Islet of Langerhans (tissue), 1 donor: ENCODE data around the gene PDE11A.
A peak's percentile ranks its signal among the peaks of the same experiment; 100 is the strongest.

Source experiments
- FAIRE-seq: peaks from one replicate; lab custom pipeline; 2011; peaks lifted over from hg19 to GRCh38; lab: Jason Lieb, UNC

PDE11A gene

DNA sequence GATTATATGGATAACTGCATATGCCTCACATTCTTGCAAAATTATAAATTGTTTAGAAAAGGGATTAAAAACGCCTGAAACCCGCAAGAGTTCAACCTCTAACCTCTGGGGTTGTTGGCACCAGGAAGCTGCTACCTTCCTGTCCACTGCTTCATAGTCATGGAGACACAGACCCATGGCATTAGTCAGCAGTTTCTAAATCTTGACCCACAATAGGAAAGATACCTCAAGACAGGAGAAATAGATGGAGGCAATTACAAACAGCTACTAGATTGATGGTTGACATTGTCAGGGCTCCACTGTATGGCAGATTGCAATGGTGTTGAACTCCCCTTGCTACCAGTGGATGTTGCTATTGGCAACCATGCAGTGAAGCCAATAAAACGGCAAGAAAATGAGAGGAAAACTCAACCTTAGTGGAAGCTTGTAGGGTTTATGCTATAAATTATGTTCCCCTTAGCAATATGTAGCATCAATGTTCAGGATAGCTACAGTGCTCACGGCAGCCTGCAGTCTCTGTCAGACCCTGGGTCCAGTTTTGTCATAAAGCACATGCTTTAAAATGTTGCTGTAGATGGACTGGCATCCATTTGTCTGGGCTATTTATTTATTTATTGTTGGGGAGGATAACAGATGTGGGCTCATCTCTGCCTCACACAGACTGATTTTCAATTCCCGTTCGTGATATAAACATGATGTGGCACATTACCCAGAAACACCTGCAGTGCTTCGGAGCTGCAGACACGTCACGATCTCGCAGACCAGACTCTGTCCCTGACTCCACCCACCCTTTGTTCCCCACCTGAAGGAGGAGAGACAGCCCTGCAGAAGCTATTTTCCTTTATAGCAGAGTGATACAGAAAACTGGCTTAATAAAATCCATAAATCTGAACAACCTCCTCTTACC lies 446.6 kb downstream of the PDE11A start:
- no peak for FAIRE-seq

DNA sequence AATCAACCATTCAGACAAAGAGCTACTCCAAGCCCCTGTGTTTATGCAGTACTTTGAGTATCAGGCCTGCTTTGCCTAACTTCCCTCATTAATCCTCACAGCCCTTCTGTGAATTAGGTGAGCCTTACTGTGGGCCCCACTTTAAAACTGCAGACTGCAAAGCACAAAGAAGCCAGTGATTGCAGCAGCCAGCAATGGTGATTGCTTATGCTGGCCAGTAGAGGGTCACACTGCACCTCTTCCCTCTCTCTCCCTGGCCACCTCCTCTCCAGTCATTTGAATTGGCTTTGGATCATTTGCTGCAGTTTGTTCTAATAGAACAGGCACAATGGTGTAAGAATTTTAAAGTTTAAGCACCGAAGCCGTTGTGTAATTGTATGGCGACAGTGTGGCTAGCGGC lies 450.1 kb downstream of the PDE11A start:
- FAIRE-seq: no peak

DNA sequence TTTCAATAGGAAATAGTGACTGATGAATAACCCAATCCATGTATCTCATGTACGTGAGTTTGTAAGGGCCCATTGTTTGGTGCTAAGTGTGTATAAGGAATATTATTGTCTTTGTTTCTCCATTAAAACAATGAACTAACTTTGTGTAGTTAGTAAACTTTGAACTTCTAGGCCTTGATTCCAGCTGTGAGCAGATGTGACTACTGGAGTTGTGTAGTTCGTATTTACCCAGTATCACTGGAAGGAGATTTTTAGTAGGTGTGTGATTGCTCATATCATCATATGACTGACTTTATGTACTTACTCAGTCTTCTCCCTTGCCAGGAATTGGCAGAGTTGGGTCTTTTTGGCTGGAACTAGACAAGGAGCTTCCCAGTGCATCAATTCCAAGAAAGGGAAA lies 452.6 kb downstream of the PDE11A start:
- no peak for FAIRE-seq

DNA sequence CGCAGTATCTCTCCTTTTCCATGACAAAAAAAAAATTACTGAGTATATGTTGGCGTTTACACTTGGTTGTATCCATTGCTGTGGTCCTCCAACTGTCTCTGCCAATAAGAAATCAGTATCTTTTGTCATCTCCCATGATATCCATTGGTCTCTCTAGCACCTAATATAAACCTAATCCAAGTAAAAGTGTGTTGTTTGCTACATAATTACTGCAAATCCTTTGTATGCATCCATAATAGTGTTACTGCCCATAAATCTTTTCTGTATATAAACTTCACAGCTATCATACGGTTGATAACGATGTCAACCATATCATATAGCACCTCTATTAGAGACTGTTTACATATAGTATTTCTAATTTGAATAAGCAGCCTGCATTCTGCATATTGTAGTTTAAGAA lies 453.1 kb downstream of the PDE11A start:
- FAIRE-seq: no peak

DNA sequence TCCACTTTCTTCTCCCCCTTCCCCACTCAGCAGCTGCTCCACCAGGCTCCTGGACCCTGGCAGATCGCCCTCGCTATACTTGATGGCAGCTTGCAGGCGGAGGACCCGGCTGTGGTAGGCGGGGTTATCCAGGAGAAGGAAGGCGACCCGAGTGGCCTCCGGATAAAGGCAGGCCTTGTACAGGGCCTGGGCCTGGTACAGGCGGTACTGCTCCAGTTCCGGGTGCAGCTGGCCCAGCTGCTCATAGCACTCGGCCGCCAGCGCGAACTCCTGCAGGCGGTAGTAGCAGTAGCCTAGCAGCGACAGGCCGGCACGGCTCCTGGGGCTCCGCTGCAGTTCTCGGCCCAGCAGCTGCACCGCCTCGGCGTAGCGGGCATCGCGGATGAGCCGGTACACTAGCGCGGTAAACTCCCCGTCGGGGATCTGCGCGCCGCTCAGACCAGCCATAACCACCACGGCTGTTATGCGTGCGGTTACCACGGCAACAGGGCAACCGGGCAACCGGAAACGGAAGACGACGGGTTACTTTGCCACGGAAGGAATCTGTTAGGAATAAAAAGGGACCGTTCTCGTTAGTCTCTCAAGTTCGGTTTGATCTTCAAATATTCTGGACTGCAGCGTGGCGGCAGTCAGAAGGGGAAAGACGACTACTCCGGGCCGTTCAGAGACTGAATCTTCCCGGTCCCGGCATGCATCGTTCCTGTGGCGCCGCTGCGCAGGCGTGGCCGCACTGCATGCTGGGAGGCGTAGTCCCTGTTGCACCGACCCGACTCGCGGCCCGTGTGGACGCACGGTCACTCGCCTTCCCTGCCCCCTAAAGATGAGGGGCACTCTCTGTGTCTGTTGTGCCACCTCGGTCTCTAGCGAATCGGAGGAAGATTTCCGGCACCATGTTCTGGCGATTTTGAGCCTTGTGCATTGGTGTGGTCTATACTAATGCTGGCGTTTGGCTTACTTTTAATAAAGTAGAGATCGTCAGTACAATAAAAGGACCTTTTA lies 454.0 kb downstream of the PDE11A start:
- FAIRE-seq: peak; percentile 75

DNA sequence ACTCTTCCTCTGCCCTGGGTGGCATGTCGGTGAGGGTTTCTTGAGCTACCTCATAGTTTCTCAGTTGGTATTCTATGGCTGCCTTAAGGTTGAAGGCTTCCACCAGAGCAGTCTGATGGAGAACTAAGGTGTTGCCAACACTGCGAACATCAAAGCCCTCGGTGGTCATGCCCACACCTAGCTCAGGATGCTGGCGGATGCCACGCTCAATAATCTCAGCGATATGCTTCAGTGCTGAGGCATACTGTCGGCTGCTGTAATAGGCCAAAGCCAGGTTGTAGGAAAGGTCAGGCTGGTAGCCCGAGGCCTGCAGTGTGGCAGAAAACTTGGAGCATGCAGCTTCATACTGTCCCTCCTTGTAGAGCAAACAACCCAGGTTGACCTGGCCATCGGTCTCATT lies 454.7 kb downstream of the PDE11A start:
- FAIRE-seq: no peak

DNA sequence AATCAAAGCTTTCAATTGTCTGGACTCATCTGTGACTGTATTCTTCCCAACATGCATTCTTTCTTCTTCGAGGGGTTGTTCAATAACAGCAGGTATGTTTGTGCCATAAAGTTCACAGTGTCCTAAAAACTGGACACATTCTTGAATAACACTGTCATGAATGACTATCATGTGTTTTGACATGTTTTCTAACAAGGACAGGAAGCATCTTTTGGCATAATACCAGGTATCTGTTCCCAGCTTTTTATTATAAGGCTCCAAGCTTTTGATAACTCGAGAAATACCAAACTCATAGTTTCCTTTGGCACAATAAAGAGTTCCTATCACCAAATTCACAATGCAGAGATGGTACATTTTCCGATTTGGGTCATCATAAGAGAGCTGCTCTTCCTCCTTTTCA lies 455.8 kb downstream of the PDE11A start:
- no peak for FAIRE-seq

DNA sequence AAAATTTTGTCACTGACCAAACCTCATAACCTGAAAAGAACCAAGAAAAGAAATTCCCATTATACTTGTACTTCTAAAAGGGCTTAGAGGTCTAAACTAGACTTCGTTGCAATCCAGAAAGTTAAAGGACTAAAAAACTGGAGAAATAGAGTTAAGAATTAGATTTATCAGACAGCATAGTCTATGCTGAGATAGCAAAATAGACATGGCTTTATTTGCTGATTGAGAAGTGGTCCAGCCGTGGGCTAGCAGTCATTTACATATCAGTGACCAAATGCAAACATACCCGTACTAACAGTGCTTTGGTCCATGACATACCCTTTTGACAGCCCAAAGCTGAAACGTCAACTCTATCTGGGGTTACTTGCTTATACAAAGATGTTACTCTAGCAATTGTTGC lies 456.5 kb downstream of the PDE11A start:
- no peak for FAIRE-seq

DNA sequence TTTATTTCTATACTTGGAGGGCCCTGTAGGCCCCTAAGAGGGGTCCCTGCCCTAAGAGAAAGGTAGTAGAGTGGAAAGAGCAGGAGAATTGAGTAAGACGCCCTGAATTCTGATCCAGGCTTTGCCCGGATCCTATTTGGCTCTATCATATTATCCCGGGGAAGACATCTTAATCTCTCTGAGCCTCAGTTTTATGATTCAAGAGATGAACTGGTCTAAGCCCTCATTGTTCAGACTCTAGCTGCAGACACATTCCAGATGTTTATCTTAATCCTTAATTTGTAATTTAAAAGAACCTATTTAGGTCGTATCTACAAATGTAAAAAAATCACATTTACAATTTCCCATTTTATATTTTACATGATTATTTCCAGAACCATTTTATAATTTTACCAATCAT lies 459.9 kb downstream of the PDE11A start:
- no peak for FAIRE-seq

DNA sequence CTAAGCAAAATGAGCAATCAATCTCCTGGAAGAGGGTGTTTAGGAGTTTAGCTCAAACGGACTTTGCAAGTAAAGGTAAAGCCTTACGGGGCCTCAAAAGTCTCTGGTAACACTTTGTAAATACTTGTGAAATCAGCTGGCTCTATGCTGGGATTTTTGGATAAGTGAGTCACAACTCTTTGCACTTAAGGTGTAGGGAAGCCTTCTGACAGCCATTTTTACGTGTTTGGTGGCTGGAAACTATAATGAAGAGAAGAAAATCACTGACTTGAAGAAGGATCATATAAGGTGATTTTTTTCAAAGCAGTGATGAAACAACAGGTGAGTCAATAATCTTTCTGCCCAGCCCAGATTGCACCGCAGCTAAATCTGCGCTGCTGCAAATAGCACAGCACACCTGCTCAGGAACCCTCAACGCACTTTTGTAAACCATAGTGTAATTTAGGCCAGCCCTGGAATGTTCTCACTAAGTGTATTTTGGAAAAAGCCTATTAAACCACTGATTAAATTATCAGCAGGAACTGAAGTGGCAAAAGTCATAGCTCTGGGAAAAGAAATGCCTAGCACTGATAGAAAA lies 461.2 kb downstream of the PDE11A start:
- no peak for FAIRE-seq

DNA sequence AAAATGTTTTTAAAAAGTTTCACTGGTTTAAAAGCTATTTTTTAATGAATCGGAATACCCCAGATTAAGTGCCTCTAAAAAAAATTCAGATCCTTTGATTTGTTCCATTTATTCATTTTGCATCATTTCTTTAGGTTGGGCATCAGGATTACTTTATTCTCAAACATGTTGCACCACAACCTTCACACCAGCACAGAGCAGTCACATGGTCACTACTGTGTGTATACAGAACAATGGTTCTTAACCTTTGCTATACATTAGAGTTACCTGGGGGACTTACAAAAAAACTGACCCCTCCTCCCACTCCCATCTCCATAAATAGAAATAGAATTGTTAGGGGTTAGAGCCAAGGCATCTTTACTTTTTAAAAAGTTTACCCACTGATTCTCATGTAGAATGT lies 461.8 kb downstream of the PDE11A start:
- no peak for FAIRE-seq

DNA sequence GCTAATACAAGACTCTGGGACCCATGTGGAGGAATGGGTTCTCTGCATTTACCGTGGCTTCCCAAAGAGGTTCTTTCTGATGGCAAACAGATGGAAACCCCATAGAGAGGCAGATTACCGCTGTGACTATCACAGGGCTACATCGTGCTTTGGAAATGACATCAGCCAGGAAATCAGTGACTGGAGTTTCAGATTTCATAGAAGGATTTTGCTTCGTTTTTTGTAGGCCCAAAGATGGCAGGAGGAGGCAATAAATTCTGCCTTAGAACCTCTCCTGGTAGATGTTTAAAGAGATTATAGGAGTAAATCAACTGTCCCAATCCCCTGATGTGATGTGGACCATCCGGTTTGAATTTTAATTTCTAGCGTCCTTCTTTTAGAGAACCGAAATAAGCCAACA lies 465.9 kb downstream of the PDE11A start:
- FAIRE-seq: no peak

DNA sequence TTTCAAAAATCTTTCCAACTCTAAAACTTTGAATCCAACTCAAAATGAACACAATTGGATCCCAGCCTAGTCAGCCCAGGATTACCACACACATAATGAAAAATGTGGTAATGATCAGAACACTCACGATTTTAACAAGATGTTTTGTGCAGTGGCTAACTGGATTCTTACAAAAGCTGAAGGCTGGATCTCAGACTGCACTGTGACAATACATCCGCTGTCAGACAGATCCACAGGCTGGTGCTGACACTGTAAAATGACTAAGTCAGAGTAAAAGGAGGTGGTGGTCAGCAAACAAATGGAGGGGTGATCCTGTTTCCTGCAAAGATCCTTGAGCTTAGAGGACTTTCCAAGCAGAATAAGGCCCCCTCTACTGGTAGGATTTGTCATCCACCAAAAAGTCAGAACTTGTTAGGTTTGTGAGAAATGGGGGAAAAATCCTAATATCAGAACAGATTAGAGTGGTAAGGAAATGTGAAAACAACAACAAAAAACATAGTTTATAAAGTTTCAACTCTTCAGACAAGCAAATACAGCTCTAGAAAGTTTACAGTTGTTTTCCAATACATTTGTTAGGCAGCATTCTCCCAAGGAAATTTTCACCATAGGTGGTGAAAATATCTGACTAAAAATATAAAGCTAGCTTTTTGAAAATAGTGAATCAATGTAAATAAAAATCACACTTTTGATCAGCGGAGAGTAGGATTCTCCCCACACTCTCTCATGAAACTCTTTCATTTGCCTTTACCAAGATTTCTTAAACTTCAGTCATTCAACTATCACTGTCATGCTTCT lies 468.1 kb downstream of the PDE11A start:
- peak; percentile 95 for FAIRE-seq

DNA sequence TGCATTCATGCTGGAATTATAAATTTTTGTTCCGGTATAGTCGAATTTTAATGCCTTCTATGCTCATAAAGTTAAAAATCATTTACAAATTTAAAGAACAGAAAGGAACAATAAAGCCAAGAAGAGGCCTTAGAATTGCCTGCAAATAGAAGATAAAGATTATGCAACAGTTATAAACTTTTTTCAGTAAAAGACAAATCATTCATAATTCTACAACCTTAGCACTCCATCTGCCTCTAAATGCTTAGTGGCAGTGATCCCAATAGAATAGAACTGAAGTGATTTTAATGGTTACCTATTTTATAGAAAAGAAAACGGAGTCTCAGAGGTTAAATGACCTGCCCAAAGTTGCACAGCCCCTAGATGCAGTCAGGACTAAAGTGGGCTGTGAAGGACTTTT lies 468.8 kb downstream of the PDE11A start:
- no peak for FAIRE-seq

DNA sequence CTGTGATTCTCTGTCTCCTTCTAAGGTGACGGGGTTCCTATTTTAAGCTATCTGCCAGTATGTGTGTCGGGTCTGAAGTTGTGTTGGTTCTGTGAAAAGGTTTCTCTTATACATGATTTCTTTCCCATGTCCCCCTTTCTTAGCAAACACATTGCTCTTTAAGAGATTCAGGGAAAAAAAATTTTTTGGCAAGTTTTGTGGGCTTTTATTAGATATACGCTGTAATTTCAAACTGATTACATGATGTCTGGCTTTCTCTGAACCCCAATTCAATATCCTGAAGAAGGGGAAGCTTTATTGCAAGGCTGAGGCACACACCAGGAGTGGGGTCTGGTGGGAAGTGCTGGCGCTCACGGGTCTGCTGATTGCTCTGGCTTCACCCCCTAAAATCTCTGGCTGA lies 469.4 kb downstream of the PDE11A start:
- FAIRE-seq: no peak

DNA sequence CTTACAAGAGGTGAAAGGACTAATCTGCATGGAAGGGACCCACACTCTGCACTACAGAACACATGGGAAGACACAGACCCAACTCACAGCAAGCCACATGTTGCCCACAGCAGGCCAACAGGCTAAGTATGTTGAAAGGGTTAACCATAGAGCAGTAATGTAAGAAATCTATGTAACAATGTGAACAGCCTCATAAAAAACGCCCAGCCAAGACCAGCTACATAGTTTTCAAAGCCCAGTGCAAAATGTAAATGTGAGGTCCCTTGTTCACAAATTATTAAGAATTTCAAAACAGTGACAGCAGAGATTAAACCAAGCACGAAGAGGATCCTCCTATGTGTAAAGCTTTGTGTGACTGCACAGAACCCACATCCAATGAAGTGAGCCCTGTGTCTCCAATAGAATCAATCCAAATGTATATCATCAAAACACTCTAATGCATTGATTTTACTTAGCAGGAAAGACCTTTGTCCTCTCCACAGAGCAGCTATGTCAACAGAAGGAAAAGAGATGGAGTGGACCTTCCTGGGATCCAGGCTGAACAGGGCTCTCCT lies 469.9 kb downstream of the PDE11A start:
- no peak for FAIRE-seq

DNA sequence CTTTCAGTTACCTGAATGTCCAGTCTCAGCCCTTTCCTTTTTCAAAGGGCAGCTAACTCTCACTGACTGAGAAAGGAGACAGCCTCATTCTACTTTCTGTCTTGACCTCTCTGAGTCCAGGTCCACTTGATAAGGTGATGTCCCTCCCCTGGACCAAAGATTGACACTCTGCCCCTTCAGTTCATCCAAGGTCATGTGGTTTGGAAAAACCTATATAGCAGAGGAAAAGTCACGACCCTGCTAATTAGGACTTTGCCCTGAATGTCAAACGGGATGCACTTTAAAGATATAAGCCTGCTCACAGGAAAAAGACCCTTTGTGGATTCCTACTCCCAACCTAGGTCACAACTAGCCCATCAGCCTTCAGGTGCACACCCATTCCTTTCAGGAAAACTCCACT lies 471.7 kb downstream of the PDE11A start:
- FAIRE-seq: no peak

DNA sequence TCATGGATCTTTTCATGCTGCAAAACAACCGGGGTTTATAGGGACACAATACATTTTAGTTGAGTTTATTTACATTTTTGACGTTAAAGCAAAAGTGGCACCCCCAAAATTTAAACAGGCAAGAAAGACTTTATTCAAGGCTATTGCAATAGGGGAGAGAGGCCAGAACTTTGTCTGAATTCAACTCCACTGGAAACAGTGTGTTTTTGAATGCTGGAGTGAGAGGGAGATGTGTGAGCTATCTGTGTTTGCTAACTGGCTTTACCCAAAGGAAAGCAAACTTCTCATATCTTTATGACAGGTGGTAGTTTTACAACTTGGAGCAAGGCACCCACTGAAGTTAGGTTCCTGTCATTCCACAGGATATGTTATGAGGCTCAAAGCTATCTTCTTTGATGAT lies 472.6 kb downstream of the PDE11A start:
- no peak for FAIRE-seq

DNA sequence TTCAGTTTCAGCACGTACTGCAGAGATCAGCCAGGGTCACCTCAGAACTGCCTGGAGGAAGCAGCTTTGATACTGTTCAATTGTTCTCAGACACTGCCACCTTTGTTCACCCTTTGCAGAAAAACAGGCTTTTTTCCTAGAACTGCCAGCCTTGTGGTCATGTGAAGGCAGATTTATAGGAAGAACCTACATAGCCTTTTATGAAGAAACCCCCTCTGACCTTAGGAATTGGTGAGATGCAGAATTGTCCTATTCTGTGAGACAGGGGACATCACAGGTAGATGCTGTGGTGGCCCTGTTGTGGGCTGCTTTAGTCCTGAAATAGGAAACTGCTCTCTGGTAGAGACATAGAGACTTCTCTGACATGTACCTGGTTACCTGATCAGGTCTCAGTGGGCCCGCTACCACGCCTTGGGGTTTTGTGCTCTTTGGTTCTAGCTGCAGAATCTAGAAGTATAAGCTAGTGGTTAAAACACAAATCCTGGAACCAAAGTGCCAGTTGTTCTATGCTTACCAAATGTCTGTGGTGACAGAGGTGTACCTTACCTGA lies 473.4 kb downstream of the PDE11A start:
- no peak for FAIRE-seq

DNA sequence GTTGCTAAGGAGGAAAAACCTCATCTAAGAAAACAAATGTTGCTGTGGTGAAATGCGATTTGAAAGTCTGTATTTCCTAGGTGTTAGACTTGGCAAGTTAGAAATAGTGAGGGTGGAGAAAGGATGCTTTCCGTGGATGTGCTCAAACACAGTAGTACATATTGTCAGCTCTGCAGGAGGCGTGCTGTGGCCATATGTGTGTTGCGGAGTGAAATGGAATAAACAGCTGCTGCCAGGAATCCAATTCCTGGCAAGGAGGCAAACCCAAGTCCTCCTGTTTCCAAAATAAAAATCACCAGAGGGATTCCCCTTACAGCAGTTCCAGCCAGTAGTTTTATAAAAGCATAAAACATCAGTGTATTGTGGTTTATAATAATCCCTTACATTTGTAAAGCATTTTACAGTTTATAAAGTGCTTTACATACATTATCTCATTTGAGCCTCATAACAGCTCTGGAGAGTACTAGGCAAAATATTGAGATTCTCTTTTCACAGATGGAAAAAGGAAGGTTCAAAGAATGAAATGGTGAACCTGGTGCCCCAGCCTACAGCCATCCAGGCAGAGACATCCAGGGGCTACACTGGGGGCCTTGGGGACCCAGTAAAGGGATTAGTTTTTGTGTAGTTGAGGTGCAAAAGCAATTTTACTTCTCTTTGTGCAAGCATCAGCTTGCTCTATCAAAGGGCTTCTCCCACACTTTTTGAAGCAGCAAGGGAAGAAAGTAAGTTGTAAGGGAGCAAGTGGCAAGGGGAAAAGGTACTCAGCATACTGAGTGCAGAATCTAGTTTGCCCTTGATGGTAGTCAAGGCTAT lies 474.0 kb downstream of the PDE11A start:
- FAIRE-seq: no peak
